HL-60 (cell line): Measurements from ENCODE around the gene TFF3.

ENCODE experiments used
- CTCF ChIP-seq: IDR thresholded peaks from one replicate; pipeline ENCODE4 v1.5.1; 2011; ENCODE audit warnings: low read length, control low read depth, inconsistent platforms; ENCODE audit not compliant: insufficient read depth
- GABPA ChIP-seq: IDR thresholded peaks from 2 replicates; pipeline ENCODE4 v1.6.1; 2012; ENCODE audit warnings: low read depth
- POLR2AphosphoS5 ChIP-seq: IDR thresholded peaks from 2 replicates; pipeline ENCODE4 v1.6.1; 2012; ENCODE audit warnings: low read depth
- REST ChIP-seq: IDR thresholded peaks from 2 replicates; pipeline ENCODE4 v1.6.1; 2012; ENCODE audit warnings: low read depth; ENCODE audit not compliant: insufficient replicate concordance
- SPI1 ChIP-seq: IDR thresholded peaks from 2 replicates; pipeline ENCODE4 v1.6.1; 2012; ENCODE audit warnings: low read depth, mild to moderate bottlenecking, borderline replicate concordance

DNA sequence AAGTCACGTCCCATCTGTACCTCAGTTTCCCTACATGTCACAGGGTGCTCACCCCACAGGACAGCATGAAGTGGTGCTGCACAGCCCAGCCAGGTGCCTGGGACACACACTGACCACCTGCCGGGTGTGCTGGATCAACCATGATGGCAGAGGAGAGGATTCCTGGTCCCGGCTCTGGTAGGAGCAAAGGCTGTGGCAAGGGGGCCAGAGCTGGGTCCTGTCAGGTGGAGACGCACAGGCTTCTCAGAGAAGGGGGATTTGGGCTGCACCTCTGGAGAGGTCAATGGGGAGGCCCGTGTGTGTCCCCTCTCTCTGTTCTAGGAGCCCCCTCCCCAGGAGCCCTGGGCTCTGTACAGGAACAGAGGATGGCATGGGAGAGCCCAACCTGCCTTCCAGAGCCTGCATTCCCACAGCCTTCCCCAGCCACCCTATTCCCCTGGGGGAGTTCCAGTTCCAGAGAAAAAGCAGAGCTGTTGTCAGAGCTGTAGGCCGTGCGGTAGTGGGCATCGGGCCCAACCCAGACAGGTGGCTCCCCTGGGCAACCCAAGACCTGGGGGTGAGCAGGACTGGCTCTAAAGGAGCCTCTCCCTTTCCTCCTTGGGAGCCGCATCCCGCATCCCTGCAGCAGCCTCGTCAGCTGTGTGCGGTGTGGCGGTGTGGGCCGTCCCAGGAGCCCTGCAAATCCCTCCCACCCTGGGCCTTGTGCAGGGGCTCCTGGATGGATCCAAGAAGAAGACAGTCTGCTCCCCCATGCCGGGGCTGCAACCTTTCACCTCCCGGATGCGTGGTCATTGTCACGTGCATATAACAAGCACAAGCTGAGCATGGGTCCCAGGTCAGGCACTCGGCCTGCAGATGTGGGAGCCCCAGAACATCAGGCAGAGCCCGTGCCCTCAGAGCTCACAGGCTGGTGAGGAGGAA lies 2.9 kb upstream of the TFF3 start:
- TF ChIP-seq CTCF (no peak), POLR2AphosphoS5 (no peak), GABPA (no peak), REST (no peak), SPI1 (no peak)
